ENCODE results near the gene PTPRG. TPM values are rescaled to one million over a fixed set of nuclear protein-coding genes. Genes with fewer than 3 reads are reported as not detected.

The PTPRG gene
- total and polyA plus RNA-seq, 2 donors (not counting 1 experiment from before 2014, with no cell fraction given), result 67.0 to 97.9 TPM

GRCh38 chr3:61934505-61934871, 373.1 kb downstream of the PTPRG start:
- Histone ChIP-seq H2AFZ (ENCODE audit: low read length) (no peak overlapping the region), H3K36me3 (ENCODE audit: control insufficient read depth, insufficient read depth, low read length) (no peaks in the 10 kb centered on the region), H3K79me2 (ENCODE audit: control insufficient read depth, insufficient read depth, low read length) (no peaks in the 10 kb centered on the region), H4K20me1 (ENCODE audit: control insufficient read depth, extremely low read depth, insufficient read depth, low read length) (no peaks in the 10 kb centered on the region), H3K4me3 (replicated peaks in 1 of 4; ENCODE audit: control extremely low read depth in 1 of 4, insufficient read depth in 1 of 4, low read depth in 3 of 4, low read length in 4 of 4) (no peak overlapping the region), H3K27ac (ENCODE audit: insufficient read depth, low read length) (no peak overlapping the region), H3K9ac (ENCODE audit: insufficient read depth, low read length) (no peak overlapping the region), H3K4me2 (ENCODE audit: extremely low read depth, insufficient read depth, low read length) (no peak overlapping the region), H3K27me3 (ENCODE audit: control insufficient read depth, insufficient read depth, low read length) (no peaks in the 10 kb centered on the region), H3K9me3 (ENCODE audit: control insufficient read depth, insufficient read depth, low read depth, low read length) (no peaks in the 10 kb centered on the region), H3K4me1 (ENCODE audit: control insufficient read depth, extremely low read depth, insufficient read depth, low read length) (no peaks in the 10 kb centered on the region)
- no peak for DNase-seq (ENCODE audit: low read depth in 2 of 2)
- TF ChIP-seq, protein P1, sequence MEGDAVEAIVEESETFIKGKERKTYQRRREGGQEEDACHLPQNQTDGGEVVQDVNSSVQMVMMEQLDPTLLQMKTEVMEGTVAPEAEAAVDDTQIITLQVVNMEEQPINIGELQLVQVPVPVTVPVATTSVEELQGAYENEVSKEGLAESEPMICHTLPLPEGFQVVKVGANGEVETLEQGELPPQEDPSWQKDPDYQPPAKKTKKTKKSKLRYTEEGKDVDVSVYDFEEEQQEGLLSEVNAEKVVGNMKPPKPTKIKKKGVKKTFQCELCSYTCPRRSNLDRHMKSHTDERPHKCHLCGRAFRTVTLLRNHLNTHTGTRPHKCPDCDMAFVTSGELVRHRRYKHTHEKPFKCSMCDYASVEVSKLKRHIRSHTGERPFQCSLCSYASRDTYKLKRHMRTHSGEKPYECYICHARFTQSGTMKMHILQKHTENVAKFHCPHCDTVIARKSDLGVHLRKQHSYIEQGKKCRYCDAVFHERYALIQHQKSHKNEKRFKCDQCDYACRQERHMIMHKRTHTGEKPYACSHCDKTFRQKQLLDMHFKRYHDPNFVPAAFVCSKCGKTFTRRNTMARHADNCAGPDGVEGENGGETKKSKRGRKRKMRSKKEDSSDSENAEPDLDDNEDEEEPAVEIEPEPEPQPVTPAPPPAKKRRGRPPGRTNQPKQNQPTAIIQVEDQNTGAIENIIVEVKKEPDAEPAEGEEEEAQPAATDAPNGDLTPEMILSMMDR (conservative IDR thresholded peaks at IDR 0.05 in 1 of 2, IDR thresholded peaks at IDR 0.05 in 1 of 2; ENCODE audit: low read depth in 1 of 2, low read length in 2 of 2), result no peak
- no peak for TF ChIP-seq EZH2 (IDR thresholded peaks at IDR 0.05; ENCODE audit: low read length, missing control alignments)

DNA sequence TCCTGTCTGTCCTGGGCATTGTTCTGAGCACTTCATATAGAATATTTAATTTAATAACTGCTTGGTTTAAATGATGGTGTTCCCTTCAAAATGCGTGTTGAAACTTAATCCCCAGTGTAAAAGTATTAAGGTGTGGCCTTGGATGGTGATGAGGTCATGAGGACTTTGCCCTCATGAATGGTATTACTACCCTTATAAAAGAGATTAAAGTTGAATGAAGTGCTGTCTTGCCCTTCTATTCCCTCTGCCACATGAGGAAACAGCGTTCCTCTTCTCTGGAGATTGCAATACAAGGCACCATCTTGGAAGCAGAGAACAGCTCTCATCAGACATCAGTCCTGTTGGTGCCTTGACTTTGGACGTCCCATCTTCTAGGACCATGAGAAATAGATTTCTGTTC, 374.4 kb downstream of the PTPRG start:
- H3K4me2 ChIP-seq (ENCODE audit: extremely low read depth, insufficient read depth, low read length), result no peak overlapping the region
- no peak overlapping the region for H3K9ac ChIP-seq (ENCODE audit: insufficient read depth, low read length)
- H3K27ac ChIP-seq (ENCODE audit: insufficient read depth, low read length), result no peak overlapping the region
- H2AFZ ChIP-seq (ENCODE audit: low read length), result no peak overlapping the region
- no peaks in the 10 kb centered on the region for H3K79me2 ChIP-seq (ENCODE audit: control insufficient read depth, insufficient read depth, low read length)
- H3K4me1 ChIP-seq (ENCODE audit: control insufficient read depth, extremely low read depth, insufficient read depth, low read length), result no peaks in the 10 kb centered on the region
- no peak for TF ChIP-seq EZH2 (IDR thresholded peaks at IDR 0.05; ENCODE audit: low read length, missing control alignments)
- TF ChIP-seq, protein P1 (conservative IDR thresholded peaks at IDR 0.05 in 1 of 2, IDR thresholded peaks at IDR 0.05 in 1 of 2; ENCODE audit: low read depth in 1 of 2, low read length in 2 of 2), result no peak
- no peaks in the 10 kb centered on the region for H3K36me3 ChIP-seq (ENCODE audit: control insufficient read depth, insufficient read depth, low read length)
- H3K27me3 ChIP-seq (ENCODE audit: control insufficient read depth, insufficient read depth, low read length), result no peaks in the 10 kb centered on the region
- no peak for DNase-seq (ENCODE audit: low read depth in 2 of 2)
- no peak overlapping the region for H3K4me3 ChIP-seq (replicated peaks in 1 of 4; ENCODE audit: control extremely low read depth in 1 of 4, insufficient read depth in 1 of 4, low read depth in 3 of 4, low read length in 4 of 4)
- no peaks in the 10 kb centered on the region for H4K20me1 ChIP-seq (ENCODE audit: control insufficient read depth, extremely low read depth, insufficient read depth, low read length)
- H3K9me3 ChIP-seq (ENCODE audit: control insufficient read depth, insufficient read depth, low read depth, low read length), result no peaks in the 10 kb centered on the region

- no peak overlapping the region for H2AFZ ChIP-seq (ENCODE audit: low read length)
- H3K36me3 ChIP-seq (ENCODE audit: control insufficient read depth, insufficient read depth, low read length), result no peaks in the 10 kb centered on the region
- H3K4me1 ChIP-seq (ENCODE audit: control insufficient read depth, extremely low read depth, insufficient read depth, low read length), result no peaks in the 10 kb centered on the region
- no peaks in the 10 kb centered on the region for H3K27me3 ChIP-seq (ENCODE audit: control insufficient read depth, insufficient read depth, low read length)
- no peak overlapping the region for H3K4me3 ChIP-seq (replicated peaks in 1 of 4; ENCODE audit: control extremely low read depth in 1 of 4, insufficient read depth in 1 of 4, low read depth in 3 of 4, low read length in 4 of 4)
- DNase-seq (ENCODE audit: low read depth in 2 of 2), result peak in 1 of 2 donors; percentile 25
- H4K20me1 ChIP-seq (ENCODE audit: control insufficient read depth, extremely low read depth, insufficient read depth, low read length), result no peaks in the 10 kb centered on the region
- TF ChIP-seq, protein P1 (conservative IDR thresholded peaks at IDR 0.05 in 1 of 2, IDR thresholded peaks at IDR 0.05 in 1 of 2; ENCODE audit: low read depth in 1 of 2, low read length in 2 of 2), result peak; percentile 40 to 67
- TF ChIP-seq EZH2 (IDR thresholded peaks at IDR 0.05; ENCODE audit: low read length, missing control alignments), result no peak
- no peaks in the 10 kb centered on the region for H3K9me3 ChIP-seq (ENCODE audit: control insufficient read depth, insufficient read depth, low read depth, low read length)
- H3K79me2 ChIP-seq (ENCODE audit: control insufficient read depth, insufficient read depth, low read length), result no peaks in the 10 kb centered on the region
- no peak overlapping the region for H3K27ac ChIP-seq (ENCODE audit: insufficient read depth, low read length)
- no peak overlapping the region for H3K9ac ChIP-seq (ENCODE audit: insufficient read depth, low read length)
- no peak overlapping the region for H3K4me2 ChIP-seq (ENCODE audit: extremely low read depth, insufficient read depth, low read length)
Observed at GRCh38 chr3:61936344-61936937, 375.1 kb downstream of the PTPRG start.
